ENCODE data around the gene KLF13. TPM values are rescaled to one million over a fixed set of nuclear protein-coding genes. Genes with fewer than 3 reads are reported as not detected.

Gene KLF13
- total and polyA plus RNA-seq, 10 of the 15 experiments (the other 5 are each of a cell fraction or from before 2014, with no cell fraction given): 20.3 to 109 (median 51.4) TPM

DNA sequence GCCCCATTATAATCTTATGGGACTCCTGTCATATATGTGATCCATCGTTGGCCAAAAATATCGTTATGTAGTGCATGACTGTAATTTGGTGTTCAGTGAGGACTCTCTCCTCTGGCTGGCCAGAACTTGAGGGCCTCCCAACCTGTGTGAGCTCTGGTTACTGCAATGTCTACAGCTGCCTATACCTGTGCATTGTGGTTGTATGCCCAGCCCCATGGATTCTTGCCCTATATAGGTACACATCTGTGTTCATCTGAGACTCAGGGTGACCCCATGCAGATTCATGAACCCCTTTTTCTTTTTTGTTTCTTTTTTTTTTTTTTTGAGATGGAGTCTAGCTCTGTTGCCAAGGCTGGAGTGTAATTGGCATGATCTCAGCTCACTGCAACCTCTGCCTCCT is 32.6 kb upstream of the KLF13 start:
- FAIRE-seq (no peak), DNase-seq (ENCODE audit: low read depth, low spot score) (no peak), ATAC-seq (no peak)
- SMC1A ChIA-PET (ENCODE audit: uncharacterized antibody, unreplicated experiment): interaction anchor here (1.0 to 1.8 kb wide), 3 partner anchors 10 to 32 kb away, joined by 3 to 4 read pairs (median 3); no protein-coding TSS in a partner anchor
- Histone ChIP-seq H3K9ac (ENCODE audit: control insufficient read depth, insufficient read depth, low read length) (no peak overlapping the region), H3K36me3 (ENCODE audit: control insufficient read depth in 2 of 2, insufficient read depth in 2 of 2, low read length in 1 of 2) (no peaks in the 10 kb centered on the region), H3K79me2 (ENCODE audit: control insufficient read depth, insufficient read depth, low read length) (no peaks in the 10 kb centered on the region), H4K20me1 (ENCODE audit: control insufficient read depth, insufficient read depth) (no peaks in the 10 kb centered on the region), H3K27me3 (replicated peaks in 1 of 2; ENCODE audit: control insufficient read depth in 2 of 2, insufficient read depth in 2 of 2, low read length in 1 of 2) (no peaks in the 10 kb centered on the region), H3K4me3 (no peak overlapping the region), H2AFZ (ENCODE audit: control insufficient read depth, low read depth, low read length) (no peak overlapping the region), H3K4me2 (ENCODE audit: control insufficient read depth, insufficient read depth) (no peak overlapping the region), H3K27ac (ENCODE audit: control insufficient read depth, insufficient read depth) (no peak overlapping the region), H3K4me1 (ENCODE audit: control insufficient read depth, insufficient read depth, low read length) (no peaks in the 10 kb centered on the region), H3K9me3 (replicated peaks; ENCODE audit: control insufficient read depth, insufficient read depth, low read length) (no peaks in the 10 kb centered on the region; the same call in 2 of the 3 replicates)
- in situ Hi-C loops (cut with MboI): no loop called here
- no TSS peak for BruUV-seq (replicated peaks)
- 94% methylated on average over 2 of the region's 2 CpGs for WGBS (ENCODE audit: insufficient coverage, insufficient replicate concordance, low lambda C conversion rate, missing lambda C conversion rate)
- CTCF ChIA-PET: interaction anchor here (1.0 to 1.4 kb wide), 3 partner anchors 9 to 193 kb away, joined by 3 to 5 read pairs (median 3); no protein-coding TSS in a partner anchor
- POLR2A ChIA-PET: interaction anchor here (0.7 to 0.8 kb wide), 2 partner anchors 48 to 57 kb away, joined by 3 to 4 read pairs; no protein-coding TSS in a partner anchor
- intact Hi-C loops (cut with micrococcal nuclease; ENCODE audit: unreplicated experiment): no loop called here
- RAD21 ChIA-PET (ENCODE audit: unreplicated experiment): interaction anchor here (0.7 to 1.4 kb wide), 2 partner anchors 12 to 30 kb away, joined by 4 to 6 read pairs; no protein-coding TSS in a partner anchor
- no peak for TF ChIP-seq TAF1 (IDR thresholded peaks at IDR 0.05; ENCODE audit: borderline replicate concordance, low read depth, low read length)
- TF ChIP-seq DPF2 (IDR thresholded peaks at IDR 0.05): no peak
- no peak for TF ChIP-seq RUNX3 (IDR thresholded peaks at IDR 0.05; ENCODE audit: low read length)
- TF ChIP-seq NR2C2 (IDR thresholded peaks at IDR 0.05; ENCODE audit: borderline replicate concordance, control insufficient read depth, insufficient read length, low read depth): no peak
- TF ChIP-seq NFXL1 (IDR thresholded peaks at IDR 0.05; ENCODE audit: borderline replicate concordance): no peak
- TF ChIP-seq, protein P1, sequence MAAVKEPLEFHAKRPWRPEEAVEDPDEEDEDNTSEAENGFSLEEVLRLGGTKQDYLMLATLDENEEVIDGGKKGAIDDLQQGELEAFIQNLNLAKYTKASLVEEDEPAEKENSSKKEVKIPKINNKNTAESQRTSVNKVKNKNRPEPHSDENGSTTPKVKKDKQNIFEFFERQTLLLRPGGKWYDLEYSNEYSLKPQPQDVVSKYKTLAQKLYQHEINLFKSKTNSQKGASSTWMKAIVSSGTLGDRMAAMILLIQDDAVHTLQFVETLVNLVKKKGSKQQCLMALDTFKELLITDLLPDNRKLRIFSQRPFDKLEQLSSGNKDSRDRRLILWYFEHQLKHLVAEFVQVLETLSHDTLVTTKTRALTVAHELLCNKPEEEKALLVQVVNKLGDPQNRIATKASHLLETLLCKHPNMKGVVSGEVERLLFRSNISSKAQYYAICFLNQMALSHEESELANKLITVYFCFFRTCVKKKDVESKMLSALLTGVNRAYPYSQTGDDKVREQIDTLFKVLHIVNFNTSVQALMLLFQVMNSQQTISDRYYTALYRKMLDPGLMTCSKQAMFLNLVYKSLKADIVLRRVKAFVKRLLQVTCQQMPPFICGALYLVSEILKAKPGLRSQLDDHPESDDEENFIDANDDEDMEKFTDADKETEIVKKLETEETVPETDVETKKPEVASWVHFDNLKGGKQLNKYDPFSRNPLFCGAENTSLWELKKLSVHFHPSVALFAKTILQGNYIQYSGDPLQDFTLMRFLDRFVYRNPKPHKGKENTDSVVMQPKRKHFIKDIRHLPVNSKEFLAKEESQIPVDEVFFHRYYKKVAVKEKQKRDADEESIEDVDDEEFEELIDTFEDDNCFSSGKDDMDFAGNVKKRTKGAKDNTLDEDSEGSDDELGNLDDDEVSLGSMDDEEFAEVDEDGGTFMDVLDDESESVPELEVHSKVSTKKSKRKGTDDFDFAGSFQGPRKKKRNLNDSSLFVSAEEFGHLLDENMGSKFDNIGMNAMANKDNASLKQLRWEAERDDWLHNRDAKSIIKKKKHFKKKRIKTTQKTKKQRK (IDR thresholded peaks at IDR 0.05; ENCODE audit: low read depth, low read length): no peak
- TF ChIP-seq ZNF384 (IDR thresholded peaks at IDR 0.05; ENCODE audit: borderline replicate concordance, low read depth, low read length): no peak
- no peak for TF ChIP-seq CREM (IDR thresholded peaks at IDR 0.05; ENCODE audit: low read depth)
- TF ChIP-seq POU2F2 (IDR thresholded peaks at IDR 0.05; ENCODE audit: borderline replicate concordance, low read depth, low read length): no peak
- no peak for TF ChIP-seq SPI1 (IDR thresholded peaks at IDR 0.05; ENCODE audit: borderline replicate concordance, insufficient read depth, low read depth, low read length)
- no peak for TF ChIP-seq CHD1 (IDR thresholded peaks at IDR 0.05; ENCODE audit: low read depth, low read length)
- TF ChIP-seq, protein P2, sequence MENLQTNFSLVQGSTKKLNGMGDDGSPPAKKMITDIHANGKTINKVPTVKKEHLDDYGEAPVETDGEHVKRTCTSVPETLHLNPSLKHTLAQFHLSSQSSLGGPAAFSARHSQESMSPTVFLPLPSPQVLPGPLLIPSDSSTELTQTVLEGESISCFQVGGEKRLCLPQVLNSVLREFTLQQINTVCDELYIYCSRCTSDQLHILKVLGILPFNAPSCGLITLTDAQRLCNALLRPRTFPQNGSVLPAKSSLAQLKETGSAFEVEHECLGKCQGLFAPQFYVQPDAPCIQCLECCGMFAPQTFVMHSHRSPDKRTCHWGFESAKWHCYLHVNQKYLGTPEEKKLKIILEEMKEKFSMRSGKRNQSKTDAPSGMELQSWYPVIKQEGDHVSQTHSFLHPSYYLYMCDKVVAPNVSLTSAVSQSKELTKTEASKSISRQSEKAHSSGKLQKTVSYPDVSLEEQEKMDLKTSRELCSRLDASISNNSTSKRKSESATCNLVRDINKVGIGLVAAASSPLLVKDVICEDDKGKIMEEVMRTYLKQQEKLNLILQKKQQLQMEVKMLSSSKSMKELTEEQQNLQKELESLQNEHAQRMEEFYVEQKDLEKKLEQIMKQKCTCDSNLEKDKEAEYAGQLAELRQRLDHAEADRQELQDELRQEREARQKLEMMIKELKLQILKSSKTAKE (IDR thresholded peaks at IDR 0.05; ENCODE audit: low read depth, poor library complexity, severe bottlenecking): no peak
- TF ChIP-seq TCF7 (IDR thresholded peaks at IDR 0.05; ENCODE audit: borderline replicate concordance): no peak
- no peak for TF ChIP-seq RCOR1 (conservative IDR thresholded peaks at IDR 0.05; ENCODE audit: low read depth, low read length)
- TF ChIP-seq SMARCA5 (IDR thresholded peaks at IDR 0.05): no peak
- TF ChIP-seq CHD4 (IDR thresholded peaks at IDR 0.05): no peak
